ENCODE data around the gene PRSS37.
"Not testable (repeated sequence)": the region's sequence is repeated elsewhere in the genome, so short reads cannot be mapped to it uniquely, and the experiment has no call there.

The PRSS37 gene

GRCh38 chr7:141864765-141865447 lies 23.6 kb upstream of the PRSS37 start:
- H3K9ac ChIP-seq (ENCODE audit: low read length in 5 of 5), result no peak overlapping the region
- peaks cover 0 to 6% (median 3%) of the 10 kb centered on the region in 5 donors for H3K9me3 ChIP-seq (ENCODE audit: control insufficient read depth in 5 of 5, low read length in 5 of 5)
- no peak overlapping the region for H3K27ac ChIP-seq (ENCODE audit: low read depth, low read length)
- no peak overlapping the region for H3K4me3 ChIP-seq (ENCODE audit: low read depth in 1 of 5, low read length in 5 of 5)
- no peaks in the 10 kb centered on the region for H3K36me3 ChIP-seq (ENCODE audit: control insufficient read depth in 5 of 5, insufficient read depth in 5 of 5, low read length in 5 of 5)
- H3K27me3 ChIP-seq (ENCODE audit: control insufficient read depth in 5 of 5, insufficient read depth in 4 of 5, low read length in 5 of 5), result no peaks in the 10 kb centered on the region
- H3K4me1 ChIP-seq (ENCODE audit: control insufficient read depth in 5 of 5, insufficient read depth in 5 of 5, low read length in 5 of 5), result no peaks in the 10 kb centered on the region

DNA sequence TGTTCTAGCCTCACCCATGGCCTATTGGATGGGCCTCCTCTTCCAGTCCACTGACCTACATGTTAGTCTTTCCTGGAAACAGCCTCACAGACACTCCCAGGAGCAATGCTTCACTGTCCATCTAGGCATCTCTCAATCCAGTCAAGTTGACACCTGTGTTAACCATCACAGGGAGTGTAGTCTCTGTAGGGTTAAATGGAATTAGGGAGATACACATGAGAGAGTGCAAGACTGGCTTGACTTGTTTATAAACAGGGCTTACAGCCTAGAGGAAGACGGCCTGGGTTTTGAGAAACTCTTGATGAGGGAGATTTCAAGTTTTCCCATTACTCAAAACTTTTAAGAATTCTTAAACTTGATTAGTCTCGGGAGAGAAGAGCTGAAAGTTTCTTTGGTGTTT lies 18.9 kb upstream of the PRSS37 start:
- Histone ChIP-seq H3K36me3 (ENCODE audit: control insufficient read depth in 5 of 5, insufficient read depth in 5 of 5, low read length in 5 of 5) (no peaks in the 10 kb centered on the region), H3K9ac (ENCODE audit: low read length in 5 of 5) (no peak overlapping the region), H3K27me3 (ENCODE audit: control insufficient read depth in 5 of 5, insufficient read depth in 4 of 5, low read length in 5 of 5) (no peaks in the 10 kb centered on the region), H3K27ac (ENCODE audit: low read depth, low read length) (no peak overlapping the region), H3K4me1 (ENCODE audit: control insufficient read depth in 5 of 5, insufficient read depth in 5 of 5, low read length in 5 of 5) (no peaks in the 10 kb centered on the region), H3K9me3 (ENCODE audit: control insufficient read depth in 5 of 5, low read length in 5 of 5) (peaks cover 2 to 22% (median 13%) of the 10 kb centered on the region in 5 donors), H3K4me3 (ENCODE audit: low read depth in 1 of 5, low read length in 5 of 5) (peak overlapping the region in 1 of 5 donors; percentile 17)

DNA sequence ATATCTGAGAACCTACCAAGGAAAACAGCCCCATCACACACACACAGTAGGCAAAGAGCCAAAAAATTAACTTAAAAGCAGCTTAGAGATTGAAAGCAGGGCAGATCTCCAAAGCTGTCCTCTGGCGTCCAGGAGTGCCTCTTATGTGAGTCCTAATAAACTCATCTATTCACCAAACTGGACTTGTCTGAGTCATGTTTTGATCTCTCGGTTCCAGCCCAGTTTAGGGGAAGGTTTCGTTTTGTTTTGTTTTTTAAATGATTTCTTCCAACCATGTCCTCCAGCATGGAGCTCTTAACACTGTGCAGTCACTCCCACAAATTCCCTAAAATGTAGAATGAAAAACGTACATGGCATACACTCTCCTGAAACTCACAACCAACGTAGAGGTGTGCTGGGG lies 6.7 kb upstream of the PRSS37 start:
- peaks cover 4 to 17% (median 11%) of the 10 kb centered on the region in 5 donors for H3K9me3 ChIP-seq (ENCODE audit: control insufficient read depth in 5 of 5, low read length in 5 of 5)
- H3K27ac ChIP-seq (ENCODE audit: low read depth, low read length), result no peak overlapping the region

GRCh38 chr7:141844256-141844655 lies 3.0 kb upstream of the PRSS37 start:
- peaks cover 0 to 14% (median 7%) of the 10 kb centered on the region in 5 donors for H3K9me3 ChIP-seq (ENCODE audit: control insufficient read depth in 5 of 5, low read length in 5 of 5)
- H3K36me3 ChIP-seq (ENCODE audit: control insufficient read depth in 5 of 5, insufficient read depth in 5 of 5, low read length in 5 of 5), result no peaks in the 10 kb centered on the region
- no peaks in the 10 kb centered on the region for H3K4me1 ChIP-seq (ENCODE audit: control insufficient read depth in 5 of 5, insufficient read depth in 5 of 5, low read length in 5 of 5)
- H3K27me3 ChIP-seq (ENCODE audit: control insufficient read depth in 5 of 5, insufficient read depth in 4 of 5, low read length in 5 of 5), result no peaks in the 10 kb centered on the region
- H3K27ac ChIP-seq (ENCODE audit: low read depth, low read length), result no peak overlapping the region
- H3K9ac ChIP-seq (ENCODE audit: low read length in 5 of 5), result no peak overlapping the region
- no peak overlapping the region for H3K4me3 ChIP-seq (ENCODE audit: low read depth in 1 of 5, low read length in 5 of 5)

More for the DNA sequence above, 6.7 kb upstream of the PRSS37 start:
- Histone ChIP-seq H3K36me3 (ENCODE audit: control insufficient read depth in 5 of 5, insufficient read depth in 5 of 5, low read length in 5 of 5) (no peaks in the 10 kb centered on the region), H3K9ac (ENCODE audit: low read length in 5 of 5) (no peak overlapping the region), H3K4me1 (ENCODE audit: control insufficient read depth in 5 of 5, insufficient read depth in 5 of 5, low read length in 5 of 5) (no peaks in the 10 kb centered on the region), H3K4me3 (ENCODE audit: low read depth in 1 of 5, low read length in 5 of 5) (no peak overlapping the region), H3K27me3 (ENCODE audit: control insufficient read depth in 5 of 5, insufficient read depth in 4 of 5, low read length in 5 of 5) (no peaks in the 10 kb centered on the region)

GRCh38 chr7:141842904-141843303 lies 1.6 kb upstream of the PRSS37 start:
- peaks cover 0 to 11% (median 5%) of the 10 kb centered on the region in 5 donors for H3K9me3 ChIP-seq (ENCODE audit: control insufficient read depth in 5 of 5, low read length in 5 of 5)
- H3K9ac ChIP-seq (ENCODE audit: low read length in 5 of 5), result no peak overlapping the region

GRCh38 chr7:141840708-141841107 lies 577 bp downstream of the PRSS37 start:
- Histone ChIP-seq H3K36me3 (ENCODE audit: control insufficient read depth in 5 of 5, insufficient read depth in 5 of 5, low read length in 5 of 5) (no peaks in the 10 kb centered on the region), H3K4me3 (ENCODE audit: low read depth in 1 of 5, low read length in 5 of 5) (no peak overlapping the region), H3K4me1 (ENCODE audit: control insufficient read depth in 5 of 5, insufficient read depth in 5 of 5, low read length in 5 of 5) (no peaks in the 10 kb centered on the region), H3K9ac (ENCODE audit: low read length in 5 of 5) (no peak overlapping the region), H3K27ac (ENCODE audit: low read depth, low read length) (no peak overlapping the region), H3K9me3 (ENCODE audit: control insufficient read depth in 5 of 5, low read length in 5 of 5) (peaks cover 0 to 3% (median under 1%) of the 10 kb centered on the region in 5 donors), H3K27me3 (ENCODE audit: control insufficient read depth in 5 of 5, insufficient read depth in 4 of 5, low read length in 5 of 5) (no peaks in the 10 kb centered on the region)

More at GRCh38 chr7:141842904-141843303, 1.6 kb upstream of the PRSS37 start:
- Histone ChIP-seq H3K4me1 (ENCODE audit: control insufficient read depth in 5 of 5, insufficient read depth in 5 of 5, low read length in 5 of 5) (no peaks in the 10 kb centered on the region), H3K36me3 (ENCODE audit: control insufficient read depth in 5 of 5, insufficient read depth in 5 of 5, low read length in 5 of 5) (no peaks in the 10 kb centered on the region), H3K27ac (ENCODE audit: low read depth, low read length) (no peak overlapping the region), H3K4me3 (ENCODE audit: low read depth in 1 of 5, low read length in 5 of 5) (no peak overlapping the region), H3K27me3 (ENCODE audit: control insufficient read depth in 5 of 5, insufficient read depth in 4 of 5, low read length in 5 of 5) (no peaks in the 10 kb centered on the region)

- Histone ChIP-seq H3K36me3 (ENCODE audit: control insufficient read depth in 5 of 5, insufficient read depth in 5 of 5, low read length in 5 of 5) (no peaks in the 10 kb centered on the region), H3K4me3 (ENCODE audit: low read depth in 1 of 5, low read length in 5 of 5) (no peak overlapping the region), H3K27ac (ENCODE audit: low read depth, low read length) (no peak overlapping the region), H3K9me3 (ENCODE audit: control insufficient read depth in 5 of 5, low read length in 5 of 5) (no peaks in the 10 kb centered on the region), H3K4me1 (ENCODE audit: control insufficient read depth in 5 of 5, insufficient read depth in 5 of 5, low read length in 5 of 5) (no peaks in the 10 kb centered on the region), H3K9ac (ENCODE audit: low read length in 5 of 5) (no peak overlapping the region), H3K27me3 (ENCODE audit: control insufficient read depth in 5 of 5, insufficient read depth in 4 of 5, low read length in 5 of 5) (no peaks in the 10 kb centered on the region)
Observed at GRCh38 chr7:141839256-141839655, 2.0 kb downstream of the PRSS37 start.

GRCh38 chr7:141838581-141838980 lies 2.7 kb downstream of the PRSS37 start:
- no peaks in the 10 kb centered on the region for H3K4me1 ChIP-seq (ENCODE audit: control insufficient read depth in 5 of 5, insufficient read depth in 5 of 5, low read length in 5 of 5)
- H3K9me3 ChIP-seq (ENCODE audit: control insufficient read depth in 5 of 5, low read length in 5 of 5), result no peaks in the 10 kb centered on the region
- H3K36me3 ChIP-seq (ENCODE audit: control insufficient read depth in 5 of 5, insufficient read depth in 5 of 5, low read length in 5 of 5), result no peaks in the 10 kb centered on the region
- no peak overlapping the region for H3K27ac ChIP-seq (ENCODE audit: low read depth, low read length)
- H3K27me3 ChIP-seq (ENCODE audit: control insufficient read depth in 5 of 5, insufficient read depth in 4 of 5, low read length in 5 of 5), result no peaks in the 10 kb centered on the region
- no peak overlapping the region for H3K9ac ChIP-seq (ENCODE audit: low read length in 5 of 5)
- H3K4me3 ChIP-seq (ENCODE audit: low read depth in 1 of 5, low read length in 5 of 5), result no peak overlapping the region

DNA sequence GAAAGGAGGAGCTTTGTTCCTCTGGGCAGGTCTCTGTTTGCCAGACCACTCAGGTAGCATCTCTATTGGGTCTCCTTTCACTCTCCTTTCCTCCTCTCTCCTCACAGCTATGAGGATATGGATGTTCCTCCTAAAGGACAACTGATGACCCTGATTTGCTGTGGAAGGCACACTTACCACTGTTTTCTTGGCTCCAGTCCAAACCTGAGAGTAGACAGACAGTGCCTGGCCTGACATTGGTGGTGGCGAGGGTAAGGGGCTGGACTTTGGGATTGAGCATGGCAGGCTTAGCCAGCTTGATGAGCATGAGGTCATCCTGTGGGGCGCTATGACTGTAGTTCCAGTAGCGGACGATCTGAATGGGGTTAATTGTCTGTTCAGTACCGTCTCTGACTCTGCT lies 3.6 kb downstream of the PRSS37 start:
- Histone ChIP-seq H3K36me3 (ENCODE audit: control insufficient read depth in 5 of 5, insufficient read depth in 5 of 5, low read length in 5 of 5) (no peaks in the 10 kb centered on the region), H3K27me3 (ENCODE audit: control insufficient read depth in 5 of 5, insufficient read depth in 4 of 5, low read length in 5 of 5) (no peaks in the 10 kb centered on the region), H3K27ac (ENCODE audit: low read depth, low read length) (no peak overlapping the region), H3K9me3 (ENCODE audit: control insufficient read depth in 5 of 5, low read length in 5 of 5) (no peaks in the 10 kb centered on the region), H3K4me3 (ENCODE audit: low read depth in 1 of 5, low read length in 5 of 5) (no peak overlapping the region), H3K4me1 (ENCODE audit: control insufficient read depth in 5 of 5, insufficient read depth in 5 of 5, low read length in 5 of 5) (no peaks in the 10 kb centered on the region), H3K9ac (ENCODE audit: low read length in 5 of 5) (no peak overlapping the region)

DNA sequence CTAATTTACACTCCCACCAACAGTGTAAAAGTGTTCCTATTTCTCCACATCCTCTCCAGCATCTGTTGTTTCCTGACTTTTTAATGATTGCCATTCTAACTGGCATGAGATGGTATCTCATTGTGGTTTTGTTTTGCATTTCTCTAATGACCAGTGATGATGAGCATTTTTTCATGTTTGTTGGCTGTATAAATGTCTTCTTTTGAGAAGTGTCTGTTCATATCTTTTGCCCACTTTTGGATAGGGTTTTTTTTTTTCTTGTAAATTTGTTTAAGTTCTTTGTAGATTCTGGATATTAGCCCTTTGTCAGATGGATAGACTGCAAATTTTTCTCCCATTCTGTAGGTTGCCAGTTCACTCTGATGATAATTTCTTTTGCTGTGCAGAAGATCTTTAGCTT lies 18.9 kb downstream of the PRSS37 start:
- H3K36me3 ChIP-seq (ENCODE audit: control insufficient read depth in 5 of 5, insufficient read depth in 5 of 5, low read length in 5 of 5); H3K27ac ChIP-seq (ENCODE audit: low read depth, low read length); H3K27me3 ChIP-seq (ENCODE audit: control insufficient read depth in 5 of 5, insufficient read depth in 4 of 5, low read length in 5 of 5); H3K4me1 ChIP-seq (ENCODE audit: control insufficient read depth in 5 of 5, insufficient read depth in 5 of 5, low read length in 5 of 5); H3K4me3 ChIP-seq (ENCODE audit: low read depth in 1 of 5, low read length in 5 of 5); H3K9ac ChIP-seq (ENCODE audit: low read length in 5 of 5): not testable (repeated sequence)
- peaks cover 7 to 51% (median 31%) of the 10 kb centered on the region in 5 donors for H3K9me3 ChIP-seq (ENCODE audit: control insufficient read depth in 5 of 5, low read length in 5 of 5)
